Endodermal cell (in vitro differentiated cells): ENCODE results near the gene FAHD2A. TPM values are rescaled to one million over a fixed set of nuclear protein-coding genes. Genes with fewer than 3 reads are reported as not detected.
"Not testable (repeated sequence)": the region's sequence is repeated elsewhere in the genome, so short reads cannot be mapped to it uniquely, and the experiment has no call there.

Experiments
- DNase-seq: peaks from one replicate; pipeline ENCODE4 v3.0.0-alpha.2; 2017
- H3K27ac ChIP-seq: 2 replicates; pipeline ENCODE4 v1.5.1; 2013; ENCODE audit warnings: mild to moderate bottlenecking, low read depth, low read length, moderate library complexity
- H3K27me3 ChIP-seq: 2 replicates; pipeline ENCODE4 v1.6.1; 2013; ENCODE audit warnings: mild to moderate bottlenecking, low read length, moderate library complexity; ENCODE audit not compliant: insufficient read depth, control insufficient read depth, poor library complexity, severe bottlenecking
- H3K36me3 ChIP-seq: 2 replicates; pipeline ENCODE4 v1.7.0; 2013; ENCODE audit warnings: mild to moderate bottlenecking, low read length, moderate library complexity; ENCODE audit not compliant: control insufficient read depth, insufficient read depth
- H3K4me1 ChIP-seq: one replicate; pipeline ENCODE4 v1.7.0; 2013; ENCODE audit warnings: low read length; ENCODE audit not compliant: control insufficient read depth, insufficient read depth
- H3K4me3 ChIP-seq: 2 replicates; pipeline ENCODE4 v1.5.1; 2013; ENCODE audit warnings: mild to moderate bottlenecking, low read length, moderate library complexity
- H3K9ac ChIP-seq: 2 replicates; pipeline ENCODE4 v1.6.1; 2013; ENCODE audit warnings: mild to moderate bottlenecking, low read length, moderate library complexity; ENCODE audit not compliant: poor library complexity, severe bottlenecking; ENCODE audit errors: extremely low read depth
- H3K9me3 ChIP-seq: 2 replicates; pipeline ENCODE4 v1.6.1; 2013; ENCODE audit warnings: mild to moderate bottlenecking, low read length, moderate library complexity; ENCODE audit not compliant: control insufficient read depth
- H3K27ac Mint-ChIP-seq: 2 replicates; pipeline ENCODE4 v1.8.0; 2020; ENCODE audit warnings: mixed read lengths
- H3K27me3 Mint-ChIP-seq: 2 replicates; pipeline ENCODE4 v1.8.0; 2021; ENCODE audit warnings: mild to moderate bottlenecking, mixed read lengths; ENCODE audit not compliant: insufficient read depth
- H3K36me3 Mint-ChIP-seq: 2 replicates; pipeline ENCODE4 v1.8.0; 2020; ENCODE audit warnings: low read depth, mixed read lengths
- H3K4me1 Mint-ChIP-seq: 2 replicates; pipeline ENCODE4 v1.8.0; 2020; ENCODE audit warnings: mixed read lengths
- H3K4me3 Mint-ChIP-seq: 2 replicates; pipeline ENCODE4 v1.8.0; 2020; ENCODE audit warnings: mild to moderate bottlenecking, moderate library complexity, mixed read lengths
- H3K9me3 Mint-ChIP-seq: 2 replicates; pipeline ENCODE4 v1.8.0; 2020; ENCODE audit warnings: mild to moderate bottlenecking, mixed read lengths
- WGBS, 2 experiments: methylation state at CpG; one replicate each; pipeline versions ENCODE4 v1.1.5 to v1.1.7; 2013; ENCODE audit warnings: missing lambda C conversion rate in 2 of 2, mixed read lengths in 1 of 2; ENCODE audit not compliant: insufficient coverage in 1 of 2, insufficient read length in 1 of 2; 5-methylcytosine and 5-hydroxymethylcytosine counted together
- total RNA-seq, 2 donors: library from RNA; stranded (reverse); fragmentation: NEBNext Ultra II Directional in 1 of 2; extraction: Animal tissue kit (Norgen Biotek cat#: 25700) in 1 of 2; gene quantifications; 2 replicates in 1 of 2; 3 replicates in 1 of 2; pipeline ENCODE4 v1.2.1, GENCODE V29; 2021
- TF ChIP-seq, protein P1 (sequence below): fragments of 200-600 bp; sonication (generic); conservative IDR thresholded peaks from 2 replicates; pipeline ENCODE4 v1.5.0; 2021; ENCODE audit warnings: antibody characterized with exemption, mild to moderate bottlenecking

FAHD2A gene
- total RNA-seq, 2 donors from 2014 or later, result 45.2 to 49.4 TPM

DNA sequence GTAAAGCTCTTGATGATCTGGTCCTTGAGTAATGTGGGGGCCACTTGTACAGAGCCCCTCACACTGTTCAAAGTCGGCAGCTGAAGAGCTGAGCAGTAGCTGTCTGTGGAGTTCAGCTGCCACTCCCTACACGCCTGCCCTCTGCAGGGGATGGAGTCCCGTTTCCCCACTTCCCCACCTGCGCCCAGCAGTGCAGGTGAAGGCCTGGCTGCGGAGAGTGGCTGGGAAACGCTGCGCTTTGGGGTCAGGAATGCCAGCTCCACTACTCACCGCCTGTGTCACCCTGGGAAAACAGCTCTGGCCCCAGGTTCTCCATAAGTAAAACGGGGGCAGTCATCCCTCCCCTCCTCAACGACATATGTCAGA, 521 bp upstream of the FAHD2A start:
- H3K4me3 ChIP-seq, result peak overlapping the region; percentile 96
- H3K36me3 Mint-ChIP-seq, H3K9me3 Mint-ChIP-seq, H3K9me3 ChIP-seq, H3K4me1 ChIP-seq, H3K4me1 Mint-ChIP-seq, H3K36me3 ChIP-seq, H3K27me3 ChIP-seq: not testable (repeated sequence)
- peak overlapping the region; percentile 44 for H3K27ac ChIP-seq
- Mint-ChIP-seq H3K27me3 (peaks cover 26% of the 10 kb centered on the region), H3K4me3 (peak overlapping the region; percentile 97), H3K27ac (peak overlapping the region; percentile 91)
- peak overlapping the region; percentile 96 for H3K9ac ChIP-seq
- 0 to 1% methylated on average over 7 to 10 of the region's 10 CpGs for WGBS, 2 experiments
- TF ChIP-seq, protein P1, sequence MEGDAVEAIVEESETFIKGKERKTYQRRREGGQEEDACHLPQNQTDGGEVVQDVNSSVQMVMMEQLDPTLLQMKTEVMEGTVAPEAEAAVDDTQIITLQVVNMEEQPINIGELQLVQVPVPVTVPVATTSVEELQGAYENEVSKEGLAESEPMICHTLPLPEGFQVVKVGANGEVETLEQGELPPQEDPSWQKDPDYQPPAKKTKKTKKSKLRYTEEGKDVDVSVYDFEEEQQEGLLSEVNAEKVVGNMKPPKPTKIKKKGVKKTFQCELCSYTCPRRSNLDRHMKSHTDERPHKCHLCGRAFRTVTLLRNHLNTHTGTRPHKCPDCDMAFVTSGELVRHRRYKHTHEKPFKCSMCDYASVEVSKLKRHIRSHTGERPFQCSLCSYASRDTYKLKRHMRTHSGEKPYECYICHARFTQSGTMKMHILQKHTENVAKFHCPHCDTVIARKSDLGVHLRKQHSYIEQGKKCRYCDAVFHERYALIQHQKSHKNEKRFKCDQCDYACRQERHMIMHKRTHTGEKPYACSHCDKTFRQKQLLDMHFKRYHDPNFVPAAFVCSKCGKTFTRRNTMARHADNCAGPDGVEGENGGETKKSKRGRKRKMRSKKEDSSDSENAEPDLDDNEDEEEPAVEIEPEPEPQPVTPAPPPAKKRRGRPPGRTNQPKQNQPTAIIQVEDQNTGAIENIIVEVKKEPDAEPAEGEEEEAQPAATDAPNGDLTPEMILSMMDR, result peak; percentile 23
- DNase-seq, result peak; percentile 73

DNA sequence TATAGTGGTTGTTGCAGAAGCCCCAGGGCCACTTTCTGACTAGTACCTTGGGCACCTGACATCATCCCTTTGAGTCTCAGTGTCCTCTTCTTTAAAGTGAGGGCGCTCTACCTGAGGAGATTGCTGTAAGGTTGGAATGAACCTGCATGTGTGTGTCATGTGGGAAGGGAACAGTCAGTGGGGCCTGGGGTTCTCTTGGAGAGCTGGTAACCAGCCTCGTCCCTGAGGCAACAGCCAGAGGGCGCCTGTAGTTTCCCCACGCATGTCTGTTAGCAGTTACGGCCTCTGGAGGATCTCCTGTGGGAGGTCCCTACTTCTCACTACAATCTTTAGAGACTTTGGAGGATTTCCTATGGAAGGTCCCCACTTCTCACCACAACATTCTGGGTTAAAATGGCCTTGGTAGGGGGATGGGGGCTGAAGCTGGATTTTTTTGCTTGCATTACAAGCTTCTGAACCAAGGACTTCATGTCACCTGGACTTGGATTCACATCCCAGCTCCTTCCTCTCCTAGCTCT, 755 bp downstream of the FAHD2A start:
- DNase-seq, H3K36me3 ChIP-seq, H3K9me3 Mint-ChIP-seq, H3K36me3 Mint-ChIP-seq, H3K4me1 ChIP-seq, H3K27ac ChIP-seq, H3K9me3 ChIP-seq, H3K4me1 Mint-ChIP-seq, H3K27me3 ChIP-seq: not testable (repeated sequence)
- Mint-ChIP-seq H3K4me3 (peak overlapping the region; percentile 97), H3K27ac (peak overlapping the region; percentile 99), H3K27me3 (peaks cover 16% of the 10 kb centered on the region)
- Histone ChIP-seq H3K4me3 (peak overlapping the region; percentile 96), H3K9ac (peak overlapping the region; percentile 96)
- WGBS, 2 experiments, result 17% methylated on average over 5 of the region's 5 CpGs; no CpG with 5 or more reads in 1 of the 2 experiments
- TF ChIP-seq, protein P1, result peak; percentile 61

DNA sequence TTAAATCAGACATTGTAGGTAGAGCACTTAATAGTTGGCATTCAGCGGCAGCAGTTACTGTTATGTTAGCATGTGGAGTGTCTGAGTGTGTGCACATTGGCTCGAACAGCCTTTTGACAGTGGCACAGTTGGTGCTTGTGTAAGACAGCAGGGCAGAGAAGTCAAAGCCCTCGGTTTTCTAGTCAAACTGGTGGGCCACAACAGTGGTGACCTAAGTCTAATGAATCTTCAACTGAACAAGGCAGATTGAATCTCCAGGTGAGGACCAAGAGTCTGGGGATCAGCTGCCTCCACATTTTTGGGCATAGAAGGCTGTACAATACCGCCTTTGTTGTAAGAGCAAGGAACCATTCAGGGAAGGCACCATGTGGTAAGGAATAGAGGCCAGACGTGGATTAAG, 1.3 kb downstream of the FAHD2A start:
- 90 to 94% methylated on average over 5 of the region's 5 CpGs for WGBS, 2 experiments
- H3K9ac ChIP-seq, H3K9me3 Mint-ChIP-seq, H3K4me1 Mint-ChIP-seq, DNase-seq, H3K4me1 ChIP-seq, H3K27me3 ChIP-seq, H3K27ac ChIP-seq, H3K36me3 ChIP-seq, H3K9me3 ChIP-seq, H3K27ac Mint-ChIP-seq: not testable (repeated sequence)
- H3K27me3 Mint-ChIP-seq, result peaks cover 16% of the 10 kb centered on the region
- H3K36me3 Mint-ChIP-seq, result peaks cover 10% of the 10 kb centered on the region
- H3K4me3 Mint-ChIP-seq, result peak overlapping the region; percentile 97
- H3K4me3 ChIP-seq, result peak overlapping the region; percentile 96

DNA sequence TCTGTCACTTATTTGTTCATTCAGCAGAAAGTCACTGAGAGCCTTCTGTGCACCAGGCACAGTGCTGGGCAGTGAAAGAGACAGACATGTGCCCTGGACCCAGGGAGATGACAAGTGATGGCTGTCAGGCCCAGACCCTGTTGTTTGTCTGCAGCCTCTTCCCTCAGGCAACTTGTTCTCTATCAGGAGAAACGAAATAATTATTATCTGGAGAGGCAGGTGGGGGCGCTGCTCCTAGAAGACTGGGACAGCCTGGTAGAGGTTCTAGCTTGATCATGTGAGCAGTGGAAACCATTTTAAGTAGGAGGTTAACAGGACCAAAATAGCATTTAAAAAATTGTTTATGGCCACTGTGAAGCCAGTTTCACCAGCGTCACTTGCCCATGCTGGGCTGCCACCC, 2.2 kb downstream of the FAHD2A start:
- H3K36me3 ChIP-seq, H3K27ac Mint-ChIP-seq, H3K27ac ChIP-seq, H3K9ac ChIP-seq, H3K27me3 ChIP-seq, H3K4me1 Mint-ChIP-seq, H3K4me1 ChIP-seq, H3K4me3 ChIP-seq, H3K9me3 Mint-ChIP-seq, H3K4me3 Mint-ChIP-seq, H3K9me3 ChIP-seq: not testable (repeated sequence)
- WGBS, 2 experiments, result 86 to 89% methylated on average over 1 to 3 of the region's 3 CpGs
- Mint-ChIP-seq H3K27me3 (peaks cover 10% of the 10 kb centered on the region), H3K36me3 (peaks cover 19% of the 10 kb centered on the region)
- TF ChIP-seq, protein P1, result peak; percentile 33
- DNase-seq, result peak; percentile 70

GRCh38 chr2:95411239-95411638, 8.7 kb downstream of the FAHD2A start:
- H3K4me3 ChIP-seq, H3K27me3 ChIP-seq, H3K4me1 ChIP-seq, H3K27me3 Mint-ChIP-seq, H3K9me3 ChIP-seq, H3K9ac ChIP-seq, H3K27ac ChIP-seq, H3K27ac Mint-ChIP-seq, H3K36me3 ChIP-seq, H3K9me3 Mint-ChIP-seq, H3K4me3 Mint-ChIP-seq, DNase-seq, H3K4me1 Mint-ChIP-seq: not testable (repeated sequence)
- H3K36me3 Mint-ChIP-seq, result peaks cover 21% of the 10 kb centered on the region
- 95 to 100% methylated on average over 3 to 5 of the region's 5 CpGs for WGBS, 2 experiments
